ENCODE data around the gene CRLF3.

DNA sequence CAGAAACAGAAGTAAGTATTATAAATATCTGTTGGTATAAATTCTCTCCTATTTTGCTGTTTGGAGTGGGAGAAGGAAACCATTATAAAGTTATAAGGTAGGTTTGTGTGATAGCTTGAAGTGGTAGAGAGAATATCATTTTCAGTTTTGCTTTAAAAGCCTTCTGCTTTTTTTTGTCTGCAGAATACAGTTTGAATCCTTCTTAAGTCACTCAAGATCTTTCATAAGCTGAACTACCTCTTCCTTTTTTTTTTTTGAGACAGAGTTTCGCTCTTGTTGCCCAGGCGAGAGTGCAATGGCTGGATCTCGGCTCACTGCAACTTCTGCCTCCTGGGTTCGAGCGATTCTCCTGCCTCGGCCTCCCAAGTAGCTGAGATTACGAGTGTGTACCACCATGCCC is 16.3 kb upstream of the CRLF3 start:
- TF ChIP-seq, protein P1, sequence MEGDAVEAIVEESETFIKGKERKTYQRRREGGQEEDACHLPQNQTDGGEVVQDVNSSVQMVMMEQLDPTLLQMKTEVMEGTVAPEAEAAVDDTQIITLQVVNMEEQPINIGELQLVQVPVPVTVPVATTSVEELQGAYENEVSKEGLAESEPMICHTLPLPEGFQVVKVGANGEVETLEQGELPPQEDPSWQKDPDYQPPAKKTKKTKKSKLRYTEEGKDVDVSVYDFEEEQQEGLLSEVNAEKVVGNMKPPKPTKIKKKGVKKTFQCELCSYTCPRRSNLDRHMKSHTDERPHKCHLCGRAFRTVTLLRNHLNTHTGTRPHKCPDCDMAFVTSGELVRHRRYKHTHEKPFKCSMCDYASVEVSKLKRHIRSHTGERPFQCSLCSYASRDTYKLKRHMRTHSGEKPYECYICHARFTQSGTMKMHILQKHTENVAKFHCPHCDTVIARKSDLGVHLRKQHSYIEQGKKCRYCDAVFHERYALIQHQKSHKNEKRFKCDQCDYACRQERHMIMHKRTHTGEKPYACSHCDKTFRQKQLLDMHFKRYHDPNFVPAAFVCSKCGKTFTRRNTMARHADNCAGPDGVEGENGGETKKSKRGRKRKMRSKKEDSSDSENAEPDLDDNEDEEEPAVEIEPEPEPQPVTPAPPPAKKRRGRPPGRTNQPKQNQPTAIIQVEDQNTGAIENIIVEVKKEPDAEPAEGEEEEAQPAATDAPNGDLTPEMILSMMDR (IDR thresholded peaks at IDR 0.05; ENCODE audit: low read depth, low read length, poor library complexity, severe bottlenecking), result no peak
- TF ChIP-seq EZH2phosphoT487 (IDR thresholded peaks at IDR 0.05; ENCODE audit: borderline replicate concordance, low read length), result no peak

Measured in DOHH2 (cell line).